LNCAP (cell line): ENCODE data around the gene SNN.

Experiments used
- TF ChIP-seq, protein P1 (sequence below): fragments of 450-650 bp; IDR thresholded peaks from 2 replicates; pipeline ENCODE4 v1.5.1; 2017; ENCODE audit warnings: mild to moderate bottlenecking

SNN gene

DNA sequence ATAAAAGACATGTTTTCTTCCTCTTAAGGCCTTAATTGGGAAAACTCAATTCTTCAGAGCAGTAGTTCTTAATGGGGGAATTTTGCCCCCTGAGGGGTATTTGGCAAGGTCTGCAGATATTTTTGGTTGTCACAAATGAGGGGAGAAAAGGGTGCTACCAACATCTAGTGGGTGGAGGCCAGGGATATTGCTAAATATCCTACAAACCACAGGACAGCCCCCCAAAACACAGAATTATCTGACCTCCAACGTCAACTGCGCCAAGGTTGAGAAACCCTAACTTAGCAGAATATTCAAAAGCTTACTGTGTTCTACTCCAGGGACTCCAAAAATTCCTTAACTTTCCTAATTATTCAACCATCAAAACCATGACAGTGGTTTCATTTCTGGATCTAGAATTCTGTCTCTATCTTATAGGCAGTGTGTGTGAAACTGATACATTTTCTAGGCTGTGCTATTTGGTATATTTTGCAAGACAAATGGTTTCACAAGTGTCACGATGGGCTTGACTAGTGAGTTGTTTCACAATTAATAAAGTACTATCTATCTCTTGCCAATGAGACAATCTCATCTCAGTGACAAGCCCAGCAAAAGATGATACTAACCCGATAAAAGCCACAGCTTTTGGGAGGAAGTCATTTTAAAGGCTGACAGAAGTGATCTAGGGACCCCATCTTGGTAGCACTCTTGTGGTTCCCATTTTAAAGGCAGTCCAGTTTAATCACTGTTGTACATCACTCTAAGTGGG is 59.7 kb downstream of the SNN start:
- TF ChIP-seq, protein P1, sequence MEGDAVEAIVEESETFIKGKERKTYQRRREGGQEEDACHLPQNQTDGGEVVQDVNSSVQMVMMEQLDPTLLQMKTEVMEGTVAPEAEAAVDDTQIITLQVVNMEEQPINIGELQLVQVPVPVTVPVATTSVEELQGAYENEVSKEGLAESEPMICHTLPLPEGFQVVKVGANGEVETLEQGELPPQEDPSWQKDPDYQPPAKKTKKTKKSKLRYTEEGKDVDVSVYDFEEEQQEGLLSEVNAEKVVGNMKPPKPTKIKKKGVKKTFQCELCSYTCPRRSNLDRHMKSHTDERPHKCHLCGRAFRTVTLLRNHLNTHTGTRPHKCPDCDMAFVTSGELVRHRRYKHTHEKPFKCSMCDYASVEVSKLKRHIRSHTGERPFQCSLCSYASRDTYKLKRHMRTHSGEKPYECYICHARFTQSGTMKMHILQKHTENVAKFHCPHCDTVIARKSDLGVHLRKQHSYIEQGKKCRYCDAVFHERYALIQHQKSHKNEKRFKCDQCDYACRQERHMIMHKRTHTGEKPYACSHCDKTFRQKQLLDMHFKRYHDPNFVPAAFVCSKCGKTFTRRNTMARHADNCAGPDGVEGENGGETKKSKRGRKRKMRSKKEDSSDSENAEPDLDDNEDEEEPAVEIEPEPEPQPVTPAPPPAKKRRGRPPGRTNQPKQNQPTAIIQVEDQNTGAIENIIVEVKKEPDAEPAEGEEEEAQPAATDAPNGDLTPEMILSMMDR, result no peak
